Uterus (tissue), 4 donors: Measurements from ENCODE around the gene RPL27A. TPM values are rescaled to one million over a fixed set of nuclear protein-coding genes. Genes with fewer than 3 reads are reported as not detected.

Experiments used
- DNase-seq, 2 donors: peaks; one replicate each; pipeline ENCODE4 v3.0.0-alpha.2; 2019 to 2020
- H3K27ac ChIP-seq, 2 donors: fragments of 200-600 bp; sonication (generic); 1 replicate in 1 of 2; 2 replicates in 1 of 2; pipeline ENCODE4 v1.5.1; 2016 to 2018
- H3K27me3 ChIP-seq, 2 donors: fragments of 200-600 bp; sonication (generic); one replicate each; pipeline ENCODE4 v1.5.1; 2018 to 2019; ENCODE audit warnings: control low read depth in 1 of 2
- H3K36me3 ChIP-seq, 2 donors: fragments of 200-600 bp; sonication (generic); one replicate each; pipeline ENCODE4 v1.5.1; 2019; ENCODE audit warnings: control low read depth in 1 of 2
- H3K4me1 ChIP-seq, 2 donors: fragments of 200-600 bp; sonication (generic); one replicate each; pipeline ENCODE4 v1.5.1; 2018 to 2019; ENCODE audit warnings: control low read depth in 1 of 2
- H3K4me3 ChIP-seq, 2 donors: fragments of 200-600 bp; sonication (generic); 1 replicate in 1 of 2; 2 replicates in 1 of 2; pipeline ENCODE4 v1.5.1; 2018 to 2019; ENCODE audit warnings: mild to moderate bottlenecking in 1 of 2
- H3K9me3 ChIP-seq, 2 donors: fragments of 200-600 bp; sonication (generic); one replicate each; pipeline ENCODE4 v1.5.1; 2019; ENCODE audit warnings: control low read depth in 1 of 2
- POLR2A ChIP-seq, 2 donors: fragments of 450-650 bp; IDR thresholded peaks; one replicate each; pipeline ENCODE4 v1.6.1; 2016; ENCODE audit warnings: antibody characterized with exemption in 2 of 2, mild to moderate bottlenecking in 1 of 2, moderate library complexity in 1 of 2
- intact Hi-C: fragments of 100-400 bp; cut with DNase I; formaldehyde crosslinking; loops from one replicate; pipeline ENCODE4 v1.15.1; 2023; ENCODE audit warnings: low total_unique reads
- total RNA-seq, 4 donors: library from RNA; depleted of rRNA in 3 of 4; stranded (reverse); fragments of >200 nt in 3 of 4; gene quantifications; one replicate each; pipeline versions ENCODE4 v1.1.0 to v1.2.4, GENCODE V29; 2014 to 2023
- TF ChIP-seq, protein P1 (sequence below), 4 experiments: fragments of 200-600 bp in 2 of 4; fragments of 450-650 bp in 2 of 4; sonication (generic) in 2 of 4; IDR thresholded peaks; one replicate each; pipeline ENCODE4 v1.5.1; 2016 to 2019; ENCODE audit warnings: antibody characterized with exemption in 4 of 4, mild to moderate bottlenecking in 2 of 4, moderate library complexity in 1 of 4
- donor health status: DM: yes; HTN: yes; CAD: no.

Gene RPL27A
- total RNA-seq, result 1,000 to 10,000 TPM in 2 of 4 donors, 100 to 1,000 TPM in 2; 505 to 3,151 (median 1,895) TPM

DNA sequence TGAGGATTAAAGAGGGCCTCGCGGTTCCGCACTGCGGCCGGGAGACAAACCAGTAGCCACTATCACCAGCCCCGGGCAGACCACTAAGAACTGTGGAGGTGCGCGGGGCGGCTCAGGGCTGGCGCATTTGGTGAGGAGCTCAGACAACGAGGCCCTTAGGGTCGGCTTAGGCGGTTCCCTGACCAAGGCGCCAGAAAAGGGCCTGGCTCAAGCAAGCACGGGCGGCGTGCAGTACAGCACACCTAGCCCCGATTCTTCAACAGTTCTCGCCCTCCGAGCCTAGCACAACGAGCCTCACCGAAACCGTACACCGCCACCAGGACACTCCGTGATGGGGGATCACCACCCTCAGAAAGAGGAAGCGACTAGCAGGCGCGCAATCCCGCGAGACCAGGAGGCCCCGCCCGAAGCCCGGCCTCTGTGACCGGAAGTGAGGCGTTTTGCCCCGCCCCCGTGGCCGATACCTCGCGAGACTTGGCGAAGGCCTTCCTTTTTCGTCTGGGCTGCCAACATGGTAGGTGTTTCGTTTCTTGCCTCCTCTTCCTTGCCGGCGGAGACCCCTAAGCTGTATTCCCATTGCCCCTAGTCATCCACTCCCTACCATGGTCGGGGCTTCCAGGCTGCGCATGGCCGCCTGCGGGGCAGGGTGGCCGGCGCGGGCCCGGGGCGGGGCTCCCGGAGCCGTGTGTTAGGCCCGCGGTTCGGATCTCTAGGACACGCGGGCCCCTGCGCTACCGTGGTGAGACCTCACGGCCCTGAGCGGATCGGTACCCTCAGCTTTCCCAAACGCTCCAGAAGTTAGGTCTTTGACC is at the start of gene RPL27A, which contains the start of gene TRIM66:
RPL27A (plus strand) TSS at position 490 of the 812 bp plus-strand sequence; CDS start at position 512, 22 bp downstream.
TRIM66 (minus strand) TSS at position 363 of the 812 bp plus-strand sequence. CDS start 10,391 bp downstream, outside the sequence.
- no peaks in the 10 kb centered on the region for H3K9me3 ChIP-seq
- peak; percentile 98 to 99 for DNase-seq
- intact Hi-C loops, result loop anchor here (10.0 kb wide), 1 partner anchor 132 kb away; a partner anchor contains a TSS
- H3K4me1 ChIP-seq, result peaks cover 0 to 14% of the 10 kb centered on the region in 2 donors
- H3K27ac ChIP-seq, result peak within 1 kb of the TSS; percentile 95 to 97
- H3K4me3 ChIP-seq, result peak within 1 kb of the TSS; percentile 75 to 94
- H3K27me3 ChIP-seq, result no peaks in the 10 kb centered on the region
- no peaks in the 10 kb centered on the region for H3K36me3 ChIP-seq
- TF ChIP-seq, protein P1, sequence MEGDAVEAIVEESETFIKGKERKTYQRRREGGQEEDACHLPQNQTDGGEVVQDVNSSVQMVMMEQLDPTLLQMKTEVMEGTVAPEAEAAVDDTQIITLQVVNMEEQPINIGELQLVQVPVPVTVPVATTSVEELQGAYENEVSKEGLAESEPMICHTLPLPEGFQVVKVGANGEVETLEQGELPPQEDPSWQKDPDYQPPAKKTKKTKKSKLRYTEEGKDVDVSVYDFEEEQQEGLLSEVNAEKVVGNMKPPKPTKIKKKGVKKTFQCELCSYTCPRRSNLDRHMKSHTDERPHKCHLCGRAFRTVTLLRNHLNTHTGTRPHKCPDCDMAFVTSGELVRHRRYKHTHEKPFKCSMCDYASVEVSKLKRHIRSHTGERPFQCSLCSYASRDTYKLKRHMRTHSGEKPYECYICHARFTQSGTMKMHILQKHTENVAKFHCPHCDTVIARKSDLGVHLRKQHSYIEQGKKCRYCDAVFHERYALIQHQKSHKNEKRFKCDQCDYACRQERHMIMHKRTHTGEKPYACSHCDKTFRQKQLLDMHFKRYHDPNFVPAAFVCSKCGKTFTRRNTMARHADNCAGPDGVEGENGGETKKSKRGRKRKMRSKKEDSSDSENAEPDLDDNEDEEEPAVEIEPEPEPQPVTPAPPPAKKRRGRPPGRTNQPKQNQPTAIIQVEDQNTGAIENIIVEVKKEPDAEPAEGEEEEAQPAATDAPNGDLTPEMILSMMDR (IDR thresholded peaks at IDR 0.05), result peak in 3 of 4 experiments; percentile 17 to 60 (median 39)
- TF ChIP-seq POLR2A (IDR thresholded peaks at IDR 0.05), result peak; percentile 98 to 99

DNA sequence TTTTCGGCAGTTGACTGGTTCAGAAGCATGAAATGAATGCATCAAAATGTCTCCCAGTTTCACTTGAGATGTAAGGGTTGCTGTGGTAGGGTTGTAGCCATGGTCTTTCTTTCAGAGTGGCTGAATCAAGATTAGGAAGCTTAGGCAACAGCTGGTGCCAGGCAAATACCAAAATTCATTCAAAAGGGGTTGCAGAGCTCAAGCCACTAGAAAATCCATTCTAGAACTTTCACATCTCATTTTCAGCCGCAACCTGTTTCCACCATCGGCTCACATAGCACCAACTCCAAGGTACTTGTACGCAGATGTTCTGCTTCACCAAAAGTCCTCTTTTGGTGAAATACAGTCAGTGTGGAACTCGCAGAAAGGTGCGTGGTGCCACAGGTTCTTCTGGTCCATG is 48.1 kb upstream of the RPL27A start:
- intact Hi-C loops, result no loop called here
- H3K36me3 ChIP-seq, result no peaks in the 10 kb centered on the region
- H3K4me1 ChIP-seq, result no peaks in the 10 kb centered on the region
- TF ChIP-seq POLR2A (IDR thresholded peaks at IDR 0.05), result no peak
- TF ChIP-seq, protein P1 (IDR thresholded peaks at IDR 0.05), result no peak
- no peaks in the 10 kb centered on the region for H3K27me3 ChIP-seq
- H3K27ac ChIP-seq, result no peak overlapping the region
- no peak for DNase-seq
- no peaks in the 10 kb centered on the region for H3K9me3 ChIP-seq
- H3K4me3 ChIP-seq, result no peak overlapping the region

DNA sequence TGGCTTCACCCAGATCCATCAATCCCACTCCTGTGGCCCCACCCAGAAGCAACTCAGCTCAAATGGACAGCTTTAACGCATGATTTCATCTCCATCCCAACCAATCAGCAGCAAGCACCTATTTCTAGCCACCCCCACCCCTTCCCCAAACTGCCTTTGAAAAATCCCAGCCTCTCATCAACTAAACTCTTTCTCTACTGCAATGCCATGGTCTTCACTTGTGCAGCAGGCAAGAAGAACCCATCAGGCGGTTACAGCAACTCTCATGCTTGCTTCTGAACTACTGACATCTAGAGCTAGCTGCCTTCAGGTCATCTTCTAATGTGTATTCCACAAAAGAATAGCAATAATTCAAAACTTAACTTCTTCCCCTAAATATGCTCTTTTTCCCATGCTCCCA is 46.5 kb upstream of the RPL27A start:
- TF ChIP-seq, protein P1 (IDR thresholded peaks at IDR 0.05), result no peak
- no peak for TF ChIP-seq POLR2A (IDR thresholded peaks at IDR 0.05)
- intact Hi-C loops, result no loop called here
- H3K4me1 ChIP-seq, result no peaks in the 10 kb centered on the region
- no peak overlapping the region for H3K4me3 ChIP-seq
- no peaks in the 10 kb centered on the region for H3K27me3 ChIP-seq
- no peaks in the 10 kb centered on the region for H3K9me3 ChIP-seq
- H3K36me3 ChIP-seq, result no peaks in the 10 kb centered on the region
- no peak for DNase-seq
- no peak overlapping the region for H3K27ac ChIP-seq

- no peaks in the 10 kb centered on the region for H3K9me3 ChIP-seq
- no peak overlapping the region for H3K4me3 ChIP-seq
- no peak for DNase-seq
- no peak overlapping the region for H3K27ac ChIP-seq
- H3K27me3 ChIP-seq, result no peaks in the 10 kb centered on the region
- no peak for TF ChIP-seq POLR2A (IDR thresholded peaks at IDR 0.05)
- TF ChIP-seq, protein P1 (IDR thresholded peaks at IDR 0.05), result no peak
- H3K36me3 ChIP-seq, result no peaks in the 10 kb centered on the region
- intact Hi-C loops, result no loop called here
- no peaks in the 10 kb centered on the region for H3K4me1 ChIP-seq
Measured at GRCh38 chr11:8638300-8638699, 44.3 kb upstream of the RPL27A start.

DNA sequence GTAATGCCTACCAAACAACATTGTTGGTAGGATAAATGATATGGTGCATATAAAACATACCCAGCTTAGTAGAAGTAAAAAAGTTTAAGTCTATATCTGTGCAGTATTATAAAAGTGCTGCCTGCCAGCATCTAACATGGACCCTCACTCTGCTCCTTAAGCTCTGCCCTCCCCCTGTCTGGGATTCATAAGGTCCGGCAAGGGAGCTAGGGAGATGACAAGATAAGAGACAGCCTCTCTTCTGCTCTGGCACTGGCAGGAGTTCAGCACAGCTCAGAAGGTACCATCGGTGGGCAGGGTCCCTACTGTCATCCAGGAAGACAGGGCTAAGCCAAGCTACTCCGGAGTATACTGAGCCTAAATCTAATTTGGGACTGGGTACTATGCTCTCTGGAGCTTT is 42.9 kb upstream of the RPL27A start:
- no peak overlapping the region for H3K4me3 ChIP-seq
- intact Hi-C loops, result no loop called here
- H3K27me3 ChIP-seq, result no peaks in the 10 kb centered on the region
- no peak for TF ChIP-seq POLR2A (IDR thresholded peaks at IDR 0.05)
- TF ChIP-seq, protein P1 (IDR thresholded peaks at IDR 0.05), result no peak
- H3K9me3 ChIP-seq, result no peaks in the 10 kb centered on the region
- no peak for DNase-seq
- no peaks in the 10 kb centered on the region for H3K36me3 ChIP-seq
- H3K4me1 ChIP-seq, result no peaks in the 10 kb centered on the region
- no peak overlapping the region for H3K27ac ChIP-seq
